Activated T-cell treated with anti-CD3 and anti-CD28 coated beads, Interleukin-2, amount 50 U/mL, for 72 hours (primary cell): ENCODE data around the gene B4GALT2. TPM values are rescaled to one million over a fixed set of nuclear protein-coding genes. Genes with fewer than 3 reads are reported as not detected.

ENCODE experiments used
- ATAC-seq, 2 donors: fragments of 150-1000 bp; cut with Tn5 transposase; replicated peaks in 1 of 2; 2 replicates each; pipeline ENCODE4 v1.10.0; 2021; ENCODE audit warnings: moderate library complexity in 2 of 2, mild to moderate bottlenecking in 1 of 2
- DNase-seq, 2 donors: peaks; one replicate each; pipeline ENCODE4 v3.0.0; 2021 to 2022; ENCODE audit warnings: mixed read lengths in 1 of 2
- H3K27ac Mint-ChIP-seq: one replicate; pipeline ENCODE4 v1.8.0; 2022; ENCODE audit warnings: mild to moderate bottlenecking, moderate library complexity, mixed read lengths
- H3K27me3 Mint-ChIP-seq: one replicate; pipeline ENCODE4 v1.8.0; 2022; ENCODE audit warnings: low read depth, mixed read lengths
- H3K36me3 Mint-ChIP-seq, 2 donors: one replicate each; pipeline ENCODE4 v1.8.0; 2022; ENCODE audit warnings: mixed read lengths in 2 of 2, mild to moderate bottlenecking in 1 of 2; ENCODE audit not compliant: insufficient read depth in 2 of 2
- H3K4me1 Mint-ChIP-seq: one replicate; pipeline ENCODE4 v1.8.0; 2022; ENCODE audit warnings: low read depth, mixed read lengths
- H3K4me3 Mint-ChIP-seq, 2 donors: one replicate each; pipeline ENCODE4 v1.8.0; 2022; ENCODE audit warnings: mild to moderate bottlenecking in 2 of 2, mixed read lengths in 2 of 2, moderate library complexity in 2 of 2
- H3K9me3 Mint-ChIP-seq, 2 donors: one replicate each; pipeline ENCODE4 v1.8.0; 2022; ENCODE audit warnings: mixed read lengths in 2 of 2
- total RNA-seq, 2 donors: library from RNA; stranded (reverse); gene quantifications; one replicate each; pipeline ENCODE4 v1.2.3, GENCODE V29; 2022

The B4GALT2 gene
- total RNA-seq, 2 donors from 2014 or later: 19.5 to 20.4 TPM

GRCh38 chr1:43999455-43999854 is 20.4 kb downstream of the B4GALT2 start:
- no peak overlapping the region for H3K27ac Mint-ChIP-seq
- no peak for DNase-seq
- H3K36me3 Mint-ChIP-seq: peaks cover 4 to 5% of the 10 kb centered on the region in 2 donors
- H3K27me3 Mint-ChIP-seq: no peaks in the 10 kb centered on the region
- ATAC-seq: no peak
- H3K4me1 Mint-ChIP-seq: peaks cover 3% of the 10 kb centered on the region
- no peaks in the 10 kb centered on the region for H3K9me3 Mint-ChIP-seq
- no peak overlapping the region for H3K4me3 Mint-ChIP-seq

GRCh38 chr1:44000122-44000665 is 21.2 kb downstream of the B4GALT2 start:
- Mint-ChIP-seq H3K27me3 (no peaks in the 10 kb centered on the region), H3K4me1 (no peaks in the 10 kb centered on the region), H3K9me3 (no peaks in the 10 kb centered on the region), H3K36me3 (peaks cover 4 to 5% of the 10 kb centered on the region in 2 donors), H3K27ac (no peak overlapping the region), H3K4me3 (no peak overlapping the region)
- ATAC-seq (no peak), DNase-seq (no peak)

GRCh38 chr1:44002165-44002564 is 23.2 kb downstream of the B4GALT2 start:
- Mint-ChIP-seq H3K27me3 (no peaks in the 10 kb centered on the region), H3K4me3 (no peak overlapping the region), H3K27ac (no peak overlapping the region), H3K9me3 (no peaks in the 10 kb centered on the region), H3K36me3 (peaks cover 4 to 5% of the 10 kb centered on the region in 2 donors), H3K4me1 (no peaks in the 10 kb centered on the region)
- ATAC-seq (no peak), DNase-seq (no peak)

- H3K27ac Mint-ChIP-seq: no peak overlapping the region
- no peaks in the 10 kb centered on the region for H3K27me3 Mint-ChIP-seq
- H3K36me3 Mint-ChIP-seq: peaks cover 4 to 5% of the 10 kb centered on the region in 2 donors
- no peaks in the 10 kb centered on the region for H3K4me1 Mint-ChIP-seq
- no peaks in the 10 kb centered on the region for H3K9me3 Mint-ChIP-seq
- DNase-seq (no peak), ATAC-seq (no peak)
- no peak overlapping the region for H3K4me3 Mint-ChIP-seq
Observed at GRCh38 chr1:44002606-44003157, 23.7 kb downstream of the B4GALT2 start.

GRCh38 chr1:44008259-44008658 is 29.2 kb downstream of the B4GALT2 start:
- DNase-seq (no peak), ATAC-seq (no peak)
- peaks cover 0 to 2% of the 10 kb centered on the region in 2 donors for H3K36me3 Mint-ChIP-seq
- no peaks in the 10 kb centered on the region for H3K9me3 Mint-ChIP-seq
- no peaks in the 10 kb centered on the region for H3K27me3 Mint-ChIP-seq
- H3K27ac Mint-ChIP-seq: no peak overlapping the region
- H3K4me3 Mint-ChIP-seq: no peak overlapping the region
- H3K4me1 Mint-ChIP-seq: no peaks in the 10 kb centered on the region

GRCh38 chr1:44010935-44011471 is 32.0 kb downstream of the B4GALT2 start:
- peaks cover 0 to 2% of the 10 kb centered on the region in 2 donors for H3K36me3 Mint-ChIP-seq
- H3K27me3 Mint-ChIP-seq: no peaks in the 10 kb centered on the region
- H3K9me3 Mint-ChIP-seq: no peaks in the 10 kb centered on the region
- H3K27ac Mint-ChIP-seq: no peak overlapping the region
- ATAC-seq (no peak), DNase-seq (no peak)
- H3K4me1 Mint-ChIP-seq: peaks cover 15% of the 10 kb centered on the region
- no peak overlapping the region for H3K4me3 Mint-ChIP-seq

GRCh38 chr1:44012404-44012803 is 33.4 kb downstream of the B4GALT2 start:
- no peak for DNase-seq
- ATAC-seq: no peak
- H3K9me3 Mint-ChIP-seq: no peaks in the 10 kb centered on the region
- peaks cover 0 to 2% of the 10 kb centered on the region in 2 donors for H3K36me3 Mint-ChIP-seq
- H3K27ac Mint-ChIP-seq: no peak overlapping the region
- peaks cover 15% of the 10 kb centered on the region for H3K4me1 Mint-ChIP-seq
- H3K4me3 Mint-ChIP-seq: no peak overlapping the region
- H3K27me3 Mint-ChIP-seq: no peaks in the 10 kb centered on the region

GRCh38 chr1:44012941-44013609 is 34.1 kb downstream of the B4GALT2 start:
- no peak overlapping the region for H3K27ac Mint-ChIP-seq
- H3K9me3 Mint-ChIP-seq: no peaks in the 10 kb centered on the region
- H3K4me3 Mint-ChIP-seq: no peak overlapping the region
- no peak for DNase-seq
- no peak for ATAC-seq
- peaks cover 1 to 2% of the 10 kb centered on the region in 2 donors for H3K36me3 Mint-ChIP-seq
- no peaks in the 10 kb centered on the region for H3K27me3 Mint-ChIP-seq
- peaks cover 15% of the 10 kb centered on the region for H3K4me1 Mint-ChIP-seq

GRCh38 chr1:44013949-44014348 is 34.9 kb downstream of the B4GALT2 start:
- DNase-seq: no peak
- no peaks in the 10 kb centered on the region for H3K9me3 Mint-ChIP-seq
- H3K4me1 Mint-ChIP-seq: peaks cover 15% of the 10 kb centered on the region
- H3K4me3 Mint-ChIP-seq: no peak overlapping the region
- no peak for ATAC-seq
- no peaks in the 10 kb centered on the region for H3K27me3 Mint-ChIP-seq
- H3K27ac Mint-ChIP-seq: no peak overlapping the region
- H3K36me3 Mint-ChIP-seq: peaks cover 1 to 2% of the 10 kb centered on the region in 2 donors

- Mint-ChIP-seq H3K27ac (no peak overlapping the region), H3K4me3 (no peak overlapping the region), H3K9me3 (no peaks in the 10 kb centered on the region), H3K4me1 (peaks cover 15% of the 10 kb centered on the region), H3K27me3 (no peaks in the 10 kb centered on the region), H3K36me3 (peaks cover 1 to 2% of the 10 kb centered on the region in 2 donors)
- DNase-seq (no peak), ATAC-seq (no peak)
Observed at GRCh38 chr1:44014365-44015104, 35.5 kb downstream of the B4GALT2 start.

GRCh38 chr1:44015206-44015605 is 36.2 kb downstream of the B4GALT2 start:
- Mint-ChIP-seq H3K4me3 (no peak overlapping the region), H3K27ac (no peak overlapping the region), H3K4me1 (peaks cover 15% of the 10 kb centered on the region), H3K36me3 (peaks cover 0 to 1% of the 10 kb centered on the region in 2 donors), H3K27me3 (no peaks in the 10 kb centered on the region), H3K9me3 (no peaks in the 10 kb centered on the region)
- ATAC-seq (no peak), DNase-seq (no peak)

GRCh38 chr1:44016041-44016889 is 37.3 kb downstream of the B4GALT2 start:
- Mint-ChIP-seq H3K4me3 (no peak overlapping the region), H3K27ac (no peak overlapping the region), H3K9me3 (no peaks in the 10 kb centered on the region), H3K36me3 (peaks cover 1 to 2% of the 10 kb centered on the region in 2 donors), H3K4me1 (peaks cover 15% of the 10 kb centered on the region), H3K27me3 (no peaks in the 10 kb centered on the region)
- ATAC-seq (no peak), DNase-seq (no peak)
